Lung (tissue), 12 donors: ENCODE measurements around the gene THAP7. TPM values are rescaled to one million over a fixed set of nuclear protein-coding genes. Genes with fewer than 3 reads are reported as not detected.
A peak's percentile ranks its signal among the peaks of the same experiment; 100 is the strongest.
"Not testable (repeated sequence)": the region's sequence is repeated elsewhere in the genome, so short reads cannot be mapped to it uniquely, and the experiment has no call there.

Source experiments
- ATAC-seq: fragments of 200-7000 bp; cut with Tn5 transposase; one replicate; pipeline ENCODE4 v1.9.1; 2020; ENCODE audit warnings: moderate number of reproducible peaks; ENCODE audit not compliant: insufficient read depth, low FRiP score
- DNase-seq, 3 donors: peaks; one replicate each; pipeline ENCODE4 v3.0.0-alpha.2; 2013 to 2017
- H3K27ac ChIP-seq, 2 donors: one replicate each; pipeline ENCODE4 v1.5.1; 2013; ENCODE audit warnings: mild to moderate bottlenecking in 2 of 2, moderate library complexity in 2 of 2, control low read depth in 1 of 2, inconsistent platforms in 1 of 2, low read depth in 1 of 2, low read length in 1 of 2
- H3K27me3 ChIP-seq, 3 donors: one replicate each; pipeline ENCODE4 v1.5.1; 2013; ENCODE audit warnings: low read length in 2 of 3; ENCODE audit not compliant: control insufficient read depth in 3 of 3, insufficient read depth in 3 of 3
- H3K36me3 ChIP-seq, 4 donors: one replicate each; pipeline ENCODE4 v1.5.1; 2013; ENCODE audit warnings: low read length in 4 of 4, mild to moderate bottlenecking in 1 of 4, moderate library complexity in 1 of 4; ENCODE audit not compliant: control insufficient read depth in 4 of 4, insufficient read depth in 4 of 4
- H3K4me1 ChIP-seq, 5 donors: one replicate each; pipeline ENCODE4 v1.5.1; 2013; ENCODE audit warnings: low read length in 5 of 5, mild to moderate bottlenecking in 2 of 5, moderate library complexity in 1 of 5; ENCODE audit not compliant: control insufficient read depth in 5 of 5, insufficient read depth in 5 of 5
- H3K4me3 ChIP-seq: one replicate; pipeline ENCODE4 v1.5.1; 2013; ENCODE audit warnings: mild to moderate bottlenecking, control low read depth, moderate library complexity
- H3K9ac ChIP-seq, 2 donors: one replicate each; pipeline ENCODE4 v1.5.1; 2013; ENCODE audit warnings: low read length in 2 of 2, control low read depth in 1 of 2; ENCODE audit not compliant: insufficient read depth in 1 of 2
- H3K9me3 ChIP-seq, 4 donors: one replicate each; pipeline ENCODE4 v1.5.1; 2013; ENCODE audit warnings: low read length in 3 of 4, mild to moderate bottlenecking in 1 of 4, moderate library complexity in 1 of 4; ENCODE audit not compliant: control insufficient read depth in 4 of 4, insufficient read depth in 3 of 4
- WGBS, 2 donors: extraction: QIAGEN DNeasy Blood & Tissue Kit; methylation state at CpG; one replicate each; pipeline ENCODE4 v1.1.7; 2013; 5-methylcytosine and 5-hydroxymethylcytosine counted together
- polyA plus RNA-seq, 2 donors: library from polyadenylated mRNA; stranded (reverse); fragments of 200-250 nt; gene quantifications; one replicate each; pipeline ENCODE4 v1.2.1, GENCODE V29; 2013
- total RNA-seq, 2 donors: library from RNA; depleted of rRNA in 1 of 2; stranded (reverse); fragments of >200 nt in 1 of 2; gene quantifications; one replicate each; pipeline ENCODE4 v1.2.1, GENCODE V29; 2014 to 2021
- TF ChIP-seq, protein P1 (sequence below): IDR thresholded peaks from 2 replicates; pipeline ENCODE4 v1.5.1; 2012; ENCODE audit warnings: mild to moderate bottlenecking; ENCODE audit errors: control extremely low read depth, extremely low read depth
- donor health status: control.
- donor health status: control.
- donor health status: Bipolar disorder and iron deficiency.
- donor health status: healthy.
- donor health status: DM: yes; HTN: yes; CAD: no.

The THAP7 gene
- total and polyA plus RNA-seq, 4 donors, result 20.4 to 61.3 (median 27.6) TPM

DNA sequence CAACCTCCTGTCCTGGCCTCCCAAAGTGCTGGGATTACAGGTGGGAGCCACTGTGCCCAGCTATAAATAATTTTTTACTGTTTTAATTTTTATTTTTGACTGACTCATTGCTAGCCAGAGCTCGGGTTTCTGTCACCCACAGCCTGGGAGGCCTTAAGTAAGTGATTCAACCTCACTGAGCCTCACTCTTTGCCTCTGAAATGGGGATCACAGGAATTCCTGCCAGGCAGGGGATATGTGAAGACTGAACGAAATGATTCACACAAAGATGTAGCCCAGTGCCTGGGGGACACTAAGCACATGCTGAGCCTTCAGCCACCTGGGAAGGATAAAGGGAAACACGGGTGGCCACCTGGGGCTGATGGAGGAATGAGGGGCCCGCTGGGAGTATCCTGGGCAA is 40.0 kb upstream of the THAP7 start:
- 76 to 84% methylated on average over 4 of the region's 4 CpGs for WGBS, 2 donors

DNA sequence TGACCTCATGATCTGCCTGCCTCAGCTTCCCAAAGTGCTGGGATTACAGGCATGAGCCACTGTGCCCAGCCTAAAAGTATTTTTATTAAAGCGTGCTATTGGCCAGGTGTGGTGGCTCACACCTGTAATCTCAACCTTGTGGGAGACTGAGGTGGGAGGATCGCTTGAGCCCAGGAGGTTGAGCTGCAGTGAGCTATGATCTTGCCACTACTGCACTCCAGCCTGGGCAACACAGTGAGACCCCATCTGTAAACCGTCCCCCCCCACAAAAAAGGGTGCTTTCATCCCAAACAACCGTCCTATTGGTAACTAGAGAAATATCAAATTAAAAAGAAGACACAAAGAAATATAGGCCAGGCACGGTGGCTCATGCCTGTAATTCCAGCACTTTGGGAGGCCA is 37.2 kb upstream of the THAP7 start:
- not testable (repeated sequence) for DNase-seq, ATAC-seq, H3K4me3 ChIP-seq, H3K27me3 ChIP-seq, H3K9ac ChIP-seq, H3K9me3 ChIP-seq, H3K36me3 ChIP-seq, H3K27ac ChIP-seq
- peaks cover 0 to 16% (median 2%) of the 10 kb centered on the region in 5 donors for H3K4me1 ChIP-seq
- WGBS, 2 donors, result 93 to 95% methylated on average over 5 of the region's 5 CpGs

More for the DNA sequence above, 40.0 kb upstream of the THAP7 start:
- H3K9me3 ChIP-seq, result no peaks in the 10 kb centered on the region
- no peak overlapping the region for H3K9ac ChIP-seq
- H3K4me1 ChIP-seq, result peaks cover 0 to 29% (median 6%) of the 10 kb centered on the region in 5 donors
- H3K36me3 ChIP-seq, result no peaks in the 10 kb centered on the region
- ATAC-seq (no peak), DNase-seq (no peak)
- H3K27ac ChIP-seq, result no peak overlapping the region
- H3K4me3 ChIP-seq, result no peak overlapping the region
- H3K27me3 ChIP-seq, result no peaks in the 10 kb centered on the region
- TF ChIP-seq, protein P1, sequence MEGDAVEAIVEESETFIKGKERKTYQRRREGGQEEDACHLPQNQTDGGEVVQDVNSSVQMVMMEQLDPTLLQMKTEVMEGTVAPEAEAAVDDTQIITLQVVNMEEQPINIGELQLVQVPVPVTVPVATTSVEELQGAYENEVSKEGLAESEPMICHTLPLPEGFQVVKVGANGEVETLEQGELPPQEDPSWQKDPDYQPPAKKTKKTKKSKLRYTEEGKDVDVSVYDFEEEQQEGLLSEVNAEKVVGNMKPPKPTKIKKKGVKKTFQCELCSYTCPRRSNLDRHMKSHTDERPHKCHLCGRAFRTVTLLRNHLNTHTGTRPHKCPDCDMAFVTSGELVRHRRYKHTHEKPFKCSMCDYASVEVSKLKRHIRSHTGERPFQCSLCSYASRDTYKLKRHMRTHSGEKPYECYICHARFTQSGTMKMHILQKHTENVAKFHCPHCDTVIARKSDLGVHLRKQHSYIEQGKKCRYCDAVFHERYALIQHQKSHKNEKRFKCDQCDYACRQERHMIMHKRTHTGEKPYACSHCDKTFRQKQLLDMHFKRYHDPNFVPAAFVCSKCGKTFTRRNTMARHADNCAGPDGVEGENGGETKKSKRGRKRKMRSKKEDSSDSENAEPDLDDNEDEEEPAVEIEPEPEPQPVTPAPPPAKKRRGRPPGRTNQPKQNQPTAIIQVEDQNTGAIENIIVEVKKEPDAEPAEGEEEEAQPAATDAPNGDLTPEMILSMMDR, result no peak

DNA sequence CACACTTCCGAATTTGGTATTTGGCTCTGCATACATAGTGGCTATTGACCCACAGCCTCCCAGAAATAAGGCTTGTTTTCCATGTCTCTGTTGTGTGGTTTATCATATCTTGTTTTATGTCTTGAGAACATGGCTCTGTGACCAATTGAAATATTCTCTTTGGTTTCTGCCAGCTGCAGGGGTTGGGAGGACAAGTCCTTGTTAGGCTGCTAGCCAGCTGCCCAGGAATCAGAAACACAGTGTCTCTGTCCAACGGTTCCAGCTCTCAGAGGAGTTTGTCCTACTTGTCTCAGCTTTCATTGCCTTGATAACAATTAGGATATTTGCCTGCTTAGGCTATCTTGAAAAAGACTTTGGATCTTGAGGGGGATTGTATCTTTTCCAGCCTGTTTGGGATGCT is 36.5 kb upstream of the THAP7 start:
- H3K9ac ChIP-seq, result peak overlapping the region in 1 of 2 donors; percentile 8
- H3K27ac ChIP-seq, result peak overlapping the region in 1 of 2 donors; percentile 29
- no peaks in the 10 kb centered on the region for H3K36me3 ChIP-seq
- no peak overlapping the region for H3K4me3 ChIP-seq
- TF ChIP-seq, protein P1, result no peak
- ATAC-seq, result no peak
- peaks cover 0 to 16% (median 2%) of the 10 kb centered on the region in 5 donors for H3K4me1 ChIP-seq
- H3K27me3 ChIP-seq, result no peaks in the 10 kb centered on the region
- H3K9me3 ChIP-seq, result no peaks in the 10 kb centered on the region
- peak; percentile 34 to 66 (median 53) for DNase-seq
- 45 to 57% methylated on average over 2 of the region's 2 CpGs for WGBS, 2 donors

DNA sequence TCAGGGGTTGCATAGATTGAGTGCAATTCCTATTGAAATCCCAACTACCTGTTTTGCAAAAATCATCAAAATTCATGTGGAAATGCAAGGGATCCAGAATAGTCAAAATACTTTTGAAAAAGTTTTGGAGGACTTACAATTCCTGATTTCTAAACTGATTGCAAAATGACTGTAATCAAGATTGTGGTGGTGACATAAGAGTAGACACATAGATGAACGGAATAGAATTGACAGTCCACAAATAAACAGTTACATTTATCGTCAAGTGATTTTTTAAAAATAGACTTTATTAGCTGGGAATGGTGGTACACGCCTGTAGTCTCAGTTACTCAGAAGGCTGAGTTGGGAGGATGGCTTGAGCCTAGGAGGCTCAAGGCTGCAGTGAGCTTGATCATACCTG is 33.1 kb upstream of the THAP7 start:
- DNase-seq (no peak), ATAC-seq (no peak)
- Histone ChIP-seq H3K9ac (no peak overlapping the region), H3K27ac (no peak overlapping the region), H3K4me3 (no peak overlapping the region), H3K4me1 (peaks cover 0 to 16% (median 2%) of the 10 kb centered on the region in 5 donors), H3K27me3 (peaks cover 0 to 9% (median 0%) of the 10 kb centered on the region in 3 donors), H3K9me3 (no peaks in the 10 kb centered on the region), H3K36me3 (no peaks in the 10 kb centered on the region)
- 75 to 88% methylated on average over 3 of the region's 3 CpGs for WGBS, 2 donors
- TF ChIP-seq, protein P1, result no peak
